ENCODE results near the gene KRT79.

The KRT79 gene

GRCh38 chr12:52789637-52790426 is 44.3 kb downstream of the KRT79 start:
- DNase-seq (ENCODE audit: low spot score): no peak

DNA sequence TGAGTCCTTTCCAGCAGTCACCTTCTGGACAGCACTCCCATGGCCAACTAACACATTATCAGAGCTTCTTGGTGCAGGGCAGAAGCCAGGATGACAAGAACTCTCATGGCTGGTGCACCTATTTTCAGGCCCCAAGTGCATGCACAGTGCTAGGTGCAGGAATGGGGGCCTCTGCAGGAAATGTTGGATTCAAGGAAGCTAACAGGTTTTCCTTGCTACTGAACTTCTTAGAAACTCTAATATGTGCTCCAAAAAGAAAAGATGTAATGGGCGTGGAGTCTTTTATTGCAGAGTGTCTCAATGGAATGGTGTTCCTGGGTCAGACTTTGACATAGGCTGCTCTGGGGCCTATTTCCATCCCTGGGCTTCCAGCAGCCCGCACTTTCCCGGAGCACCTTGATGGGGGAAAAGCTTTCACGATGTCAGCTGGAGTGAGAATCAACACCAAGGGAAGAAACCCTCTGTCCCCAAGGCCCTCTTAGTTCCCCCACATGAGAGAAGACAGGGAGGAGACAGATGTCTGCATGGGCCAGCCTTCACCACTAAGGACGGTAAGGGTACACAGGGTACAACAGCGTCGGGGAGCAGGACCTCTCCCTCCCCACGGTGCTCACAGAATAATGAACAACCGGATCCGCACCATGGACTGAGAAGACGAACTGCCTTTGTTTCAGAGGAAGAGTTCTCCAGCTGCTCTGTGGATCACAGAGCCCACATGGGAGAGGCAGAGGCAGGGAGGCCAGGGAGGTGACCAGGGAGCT is 45.1 kb downstream of the KRT79 start:
- no peak for DNase-seq (ENCODE audit: low spot score)

DNA sequence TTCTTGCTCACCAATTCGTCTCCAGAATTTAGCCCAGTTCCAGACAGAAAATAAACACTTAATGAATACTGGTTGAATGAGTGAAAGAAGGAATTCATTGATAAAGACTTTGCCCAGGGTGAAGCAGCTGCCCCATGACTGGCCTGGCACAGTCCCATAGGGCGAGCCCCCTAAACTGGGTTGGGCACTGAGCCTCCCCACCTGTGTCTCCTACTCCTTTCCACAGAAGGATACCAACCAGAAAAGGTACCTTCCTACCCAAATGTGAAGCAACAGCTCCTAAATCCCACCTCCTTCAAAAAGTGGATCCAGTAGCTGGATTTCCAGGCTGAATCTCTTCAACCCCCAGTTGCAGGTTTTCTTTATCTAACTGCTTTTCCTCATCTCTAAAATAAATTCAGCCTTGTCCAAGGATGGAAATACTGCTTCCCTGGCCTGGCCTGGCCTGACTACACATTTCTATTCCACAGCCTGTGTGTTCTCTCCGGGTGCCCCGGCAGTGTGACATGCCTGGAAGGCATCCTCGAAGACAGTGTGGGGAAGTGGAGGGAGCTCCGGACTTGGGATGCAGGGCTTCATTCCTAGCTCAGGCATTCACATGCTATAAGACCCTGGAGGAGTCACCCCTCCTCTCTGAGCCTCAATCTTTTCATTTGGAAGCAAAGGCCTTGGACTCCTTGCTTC is 45.8 kb downstream of the KRT79 start:
- no peak for DNase-seq (ENCODE audit: low spot score)

DNA sequence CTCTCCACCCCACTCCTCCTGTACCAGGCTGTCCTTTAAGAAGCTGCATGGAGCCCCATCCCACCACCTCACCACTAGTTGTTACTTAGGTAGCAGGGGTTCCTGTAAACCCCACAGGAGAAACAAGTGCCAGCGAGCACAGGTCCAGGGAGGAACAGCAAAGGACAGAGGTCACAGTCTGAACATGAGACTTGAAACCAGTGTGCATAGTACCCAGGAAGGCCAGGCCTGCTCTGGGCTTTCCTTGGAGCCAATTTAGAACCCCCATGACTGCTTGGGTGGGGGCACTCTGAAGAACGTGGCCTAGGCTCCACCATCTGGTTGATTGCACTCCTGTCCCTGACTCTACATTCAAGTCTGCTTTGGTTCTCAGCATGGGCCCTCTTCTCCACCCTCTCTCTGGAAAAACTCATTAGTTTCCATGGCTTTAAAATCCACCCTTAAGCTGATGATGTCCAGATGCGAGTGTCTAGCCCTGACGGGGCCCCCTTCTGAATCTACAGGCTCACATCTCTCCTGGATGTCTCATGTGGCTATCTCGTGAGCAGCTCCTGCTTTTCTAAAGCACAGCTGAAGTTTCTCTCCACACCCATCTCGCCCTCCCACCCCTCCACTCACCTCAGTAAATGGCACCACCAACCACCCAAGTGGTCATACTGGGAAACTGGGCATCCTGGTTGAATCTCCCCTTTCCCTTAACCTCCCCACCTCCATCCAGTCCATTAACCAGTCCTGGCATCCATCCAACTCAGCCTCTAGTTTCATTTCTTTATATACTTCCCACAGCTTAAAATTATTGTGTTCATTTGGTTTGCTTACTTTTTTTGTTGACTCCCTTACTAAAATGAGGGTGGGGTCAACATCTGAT is 46.6 kb downstream of the KRT79 start:
- no peak for DNase-seq (ENCODE audit: low spot score)

DNA sequence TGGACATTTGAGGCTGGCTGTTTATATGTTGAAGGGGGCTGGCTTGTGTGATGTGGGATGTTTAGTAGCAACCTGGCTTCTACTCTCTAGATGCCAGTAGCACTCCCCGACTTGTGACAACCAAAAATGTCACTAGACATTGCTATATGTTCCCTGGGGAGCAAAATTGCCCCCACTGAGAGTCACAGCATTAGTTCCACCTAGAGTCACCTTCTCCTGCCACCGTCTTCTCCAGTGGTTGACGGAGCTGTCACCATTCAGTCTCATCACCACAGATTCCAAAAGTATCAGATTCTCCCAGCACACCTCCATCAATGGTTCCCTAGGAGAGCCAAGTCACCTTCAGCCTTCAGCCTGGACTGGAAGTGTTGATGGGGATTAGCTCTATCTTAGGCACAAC is 49.2 kb downstream of the KRT79 start:
- DNase-seq (ENCODE audit: low spot score): no peak

- DNase-seq (ENCODE audit: low spot score): no peak
Observed at GRCh38 chr12:52783563-52784316, 50.4 kb downstream of the KRT79 start.

DNA sequence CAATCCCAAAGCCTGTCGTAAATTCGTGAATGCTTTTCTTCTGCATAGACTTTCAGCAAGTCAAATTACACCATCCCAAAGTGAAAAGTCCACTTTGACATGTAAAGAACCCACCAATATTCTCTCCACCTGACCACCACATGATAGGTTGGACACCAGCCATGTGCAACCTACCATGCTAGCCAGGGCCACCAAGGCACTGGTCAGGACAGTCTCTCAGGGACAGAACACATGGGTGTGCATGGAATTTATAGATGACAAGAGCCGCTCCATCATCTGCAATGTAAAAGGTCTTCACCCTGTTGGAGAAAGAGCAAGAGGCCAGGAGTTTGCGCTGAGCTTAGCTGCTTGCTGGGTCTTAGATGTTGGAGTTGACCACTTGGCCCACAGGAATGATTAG is 51.6 kb downstream of the KRT79 start:
- DNase-seq (ENCODE audit: low spot score): no peak

GRCh38 chr12:52781399-52782082 is 52.6 kb downstream of the KRT79 start:
- DNase-seq (ENCODE audit: low spot score): no peak

GRCh38 chr12:52779914-52780313 is 54.2 kb downstream of the KRT79 start:
- no peak for DNase-seq (ENCODE audit: low spot score)

DNA sequence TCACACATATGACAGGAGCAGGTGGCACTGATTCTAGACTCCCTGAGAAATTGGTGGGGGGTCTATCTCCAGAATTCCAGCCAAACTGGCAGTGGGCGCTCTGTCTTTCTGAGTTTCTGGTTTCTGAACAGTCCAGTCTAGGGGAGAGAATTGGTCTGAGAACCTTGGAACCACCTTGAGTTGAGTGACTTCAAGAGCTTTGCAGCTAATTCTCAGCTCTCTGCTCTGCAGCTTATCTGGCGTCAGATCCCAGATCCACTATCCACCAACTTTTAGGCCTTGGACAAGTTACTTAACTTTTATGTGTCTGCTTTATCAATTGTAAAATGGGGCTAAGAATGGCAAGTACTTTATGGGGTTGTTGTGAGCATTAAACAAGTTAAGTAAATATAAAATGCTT is 55.3 kb downstream of the KRT79 start:
- DNase-seq (ENCODE audit: low spot score): no peak

- no peak for DNase-seq (ENCODE audit: low spot score)
Observed at GRCh38 chr12:52777566-52777965, 56.5 kb downstream of the KRT79 start.

DNA sequence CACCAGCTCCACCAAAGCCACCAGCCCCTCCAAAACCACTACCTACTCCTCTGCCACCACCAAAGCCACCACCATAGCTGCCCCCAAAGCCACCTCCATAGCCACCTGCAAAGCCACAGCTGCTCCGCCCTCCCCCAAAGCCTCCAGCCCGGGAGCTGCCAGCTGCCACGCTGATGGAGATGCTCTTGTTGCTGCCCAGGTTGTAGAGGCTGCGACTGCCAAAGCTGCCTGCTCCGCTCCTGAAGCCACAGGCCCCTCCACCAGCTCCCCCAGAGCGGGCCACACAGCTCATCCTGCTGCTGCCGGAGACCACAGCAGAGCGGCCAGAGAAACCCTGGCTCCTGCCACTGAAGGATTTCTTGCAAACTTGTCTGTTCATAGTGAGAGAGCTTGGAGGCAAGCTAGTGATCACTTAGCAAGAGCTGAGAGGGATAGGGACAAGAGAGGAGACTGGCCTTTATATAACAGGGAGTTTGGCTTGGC is 57.2 kb downstream of the KRT79 start, which contains the start of gene KRT76:
TSS of gene KRT76 (minus strand) at position 433 of the 483 bp plus-strand sequence. CDS start at position 379, 54 bp downstream.
- DNase-seq (ENCODE audit: low spot score): no peak

GRCh38 chr12:52776435-52776834 is 57.7 kb downstream of the KRT79 start:
- DNase-seq (ENCODE audit: low spot score): no peak

DNA sequence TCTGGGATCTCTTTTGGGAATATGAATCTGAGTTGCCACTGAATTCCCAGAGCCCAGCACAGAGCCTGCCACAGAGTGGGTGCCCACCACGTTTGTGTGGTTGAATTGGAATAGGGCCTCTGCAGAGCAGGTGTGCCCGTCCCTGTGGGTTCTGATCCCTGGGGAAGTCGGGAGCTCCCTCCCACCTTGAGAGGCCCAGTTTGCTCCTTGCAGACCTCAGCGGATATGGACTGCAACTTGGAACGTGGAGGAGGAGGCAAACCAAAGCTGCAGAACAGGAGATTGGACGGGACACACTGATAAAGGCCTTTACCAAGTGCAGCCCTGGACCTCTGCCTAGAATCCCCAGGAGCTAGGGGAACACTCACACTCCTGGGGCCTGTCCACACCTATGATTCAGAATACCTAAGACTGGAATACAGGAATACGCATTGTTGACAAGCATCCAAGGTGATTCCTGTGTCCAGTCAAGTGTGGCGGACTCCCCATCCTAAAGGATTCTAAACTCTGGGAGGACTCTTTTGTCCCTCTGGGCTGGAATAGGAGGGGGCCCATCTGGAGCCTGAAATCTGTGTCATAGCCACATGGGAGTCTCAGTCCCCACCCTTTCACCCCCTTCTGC is 59.4 kb downstream of the KRT79 start:
- DNase-seq (ENCODE audit: low spot score): no peak

GRCh38 chr12:52772772-52773171 is 61.3 kb downstream of the KRT79 start:
- no peak for DNase-seq (ENCODE audit: low spot score)

GRCh38 chr12:52772188-52772587 is 61.9 kb downstream of the KRT79 start:
- no peak for DNase-seq (ENCODE audit: low spot score)

GRCh38 chr12:52771505-52771904 is 62.6 kb downstream of the KRT79 start:
- DNase-seq (ENCODE audit: low spot score): no peak

Measured in NAMALWA (cell line).